HUES64 (cell line): Measurements from ENCODE around the gene ATAD3C.
"Not testable (repeated sequence)": the region's sequence is repeated elsewhere in the genome, so short reads cannot be mapped to it uniquely, and the experiment has no call there.

ENCODE experiments used
- H3K27ac ChIP-seq: 2 replicates; pipeline ENCODE4 v1.7.0; 2013; ENCODE audit warnings: low read depth, low read length, inconsistent platforms
- H3K27me3 ChIP-seq: 2 replicates; pipeline ENCODE4 v1.6.1; 2013; ENCODE audit warnings: mild to moderate bottlenecking, low read length; ENCODE audit not compliant: insufficient read depth
- H3K36me3 ChIP-seq: 2 replicates; pipeline ENCODE4 v1.6.1; 2013; ENCODE audit warnings: mild to moderate bottlenecking, low read length; ENCODE audit not compliant: insufficient read depth
- H3K4me1 ChIP-seq: 2 replicates; pipeline ENCODE4 v1.6.1; 2013; ENCODE audit warnings: mild to moderate bottlenecking, low read length, moderate library complexity; ENCODE audit not compliant: insufficient read depth
- H3K4me3 ChIP-seq: 2 replicates; pipeline ENCODE4 v1.5.1; 2013; ENCODE audit warnings: mild to moderate bottlenecking, low read length, moderate library complexity
- H3K9ac ChIP-seq: 2 replicates; pipeline ENCODE4 v1.6.1; 2013; ENCODE audit warnings: mild to moderate bottlenecking, low read depth, low read length
- H3K9me3 ChIP-seq: 2 replicates; pipeline ENCODE4 v1.6.1; 2013; ENCODE audit warnings: low read depth, low read length; ENCODE audit not compliant: insufficient read depth
- WGBS: fragments of 150-250, 120-280 bp; methylation state at CpG from one replicate; pipeline ENCODE4 v1.1.7; 2013; ENCODE audit warnings: missing lambda C conversion rate; 5-methylcytosine and 5-hydroxymethylcytosine counted together

Gene ATAD3C

DNA sequence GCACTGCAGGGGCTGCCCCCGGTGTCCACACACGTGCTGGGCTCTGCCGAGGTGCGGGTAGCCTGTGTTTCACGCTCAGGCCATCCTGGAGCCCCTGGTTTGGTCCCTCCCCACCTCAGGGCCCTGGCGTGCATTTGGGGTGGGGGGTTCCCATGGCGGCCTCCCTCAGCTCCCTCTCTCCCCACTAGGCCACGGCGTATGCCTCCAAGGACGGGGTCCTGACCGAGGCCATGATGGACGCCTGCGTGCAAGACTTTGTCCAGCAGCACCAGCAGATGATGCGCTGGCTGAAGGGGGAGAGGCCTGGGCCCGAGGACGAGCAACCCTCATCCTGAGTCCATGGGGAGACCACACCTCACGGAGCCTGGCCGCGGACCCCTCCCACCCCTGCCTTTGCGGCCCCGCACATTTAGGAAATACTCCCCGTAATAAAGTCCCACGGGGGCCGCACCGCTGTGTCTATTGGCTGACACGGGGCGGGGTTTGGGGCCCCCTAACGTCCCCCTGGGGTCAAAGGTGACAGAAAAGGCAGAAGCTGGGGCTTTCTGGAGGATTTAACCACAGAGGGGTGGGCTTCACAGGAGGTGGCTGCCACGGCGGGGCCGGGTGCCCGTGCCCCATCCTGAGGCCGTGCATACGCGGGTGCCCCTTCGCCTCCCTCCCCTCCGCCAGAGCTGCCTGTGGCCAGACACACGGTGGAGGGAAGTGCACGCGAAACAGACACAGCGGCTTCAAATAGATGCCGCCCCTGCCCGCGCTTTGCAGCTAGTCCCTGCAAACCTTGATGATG lies 18.9 kb downstream of the ATAD3C start:
- not testable (repeated sequence) for H3K9ac ChIP-seq, H3K4me3 ChIP-seq, H3K4me1 ChIP-seq, H3K27ac ChIP-seq, H3K9me3 ChIP-seq, H3K36me3 ChIP-seq, H3K27me3 ChIP-seq
- WGBS = 91% methylated on average over 33 of the region's 44 CpGs

DNA sequence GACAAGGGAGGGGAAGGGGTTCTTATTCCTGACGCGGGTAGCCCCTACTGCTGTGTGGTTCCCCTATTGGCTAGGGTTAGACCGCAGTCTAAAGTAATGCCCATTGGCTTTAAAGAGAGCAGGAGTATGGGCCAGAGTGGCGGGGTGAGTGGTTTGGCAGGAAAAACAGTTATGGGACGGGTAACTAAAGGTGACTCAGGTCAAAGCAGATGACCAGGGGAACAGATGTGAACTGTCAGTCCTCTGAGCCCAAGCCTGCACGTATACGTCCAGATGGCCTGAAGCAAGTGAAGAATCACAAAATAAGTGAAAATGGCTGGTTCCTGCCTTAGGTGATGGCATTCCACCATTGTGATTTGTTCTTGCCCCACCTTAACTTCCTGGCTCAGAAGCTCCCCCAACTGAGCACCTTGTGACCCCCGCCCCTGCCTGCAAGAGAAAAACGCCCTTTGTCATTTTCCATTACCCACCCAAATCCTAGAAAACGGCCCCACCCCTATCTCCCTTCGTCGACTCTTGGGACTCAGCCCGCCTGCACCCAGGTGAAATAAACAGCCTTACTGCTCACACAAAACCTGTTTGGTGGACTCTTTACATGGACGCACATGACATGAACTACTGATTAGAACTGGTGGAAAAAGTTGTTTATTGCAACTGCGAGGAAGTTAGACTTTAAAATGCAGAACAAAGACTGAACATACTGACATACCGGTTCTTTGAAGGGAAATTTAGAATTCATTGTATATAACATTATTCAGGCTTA lies 21.3 kb downstream of the ATAD3C start:
- Histone ChIP-seq H3K9ac (peak overlapping the region; percentile 89), H3K36me3 (no peaks in the 10 kb centered on the region), H3K4me1 (peaks cover 6% of the 10 kb centered on the region; the same call in 1 of the 2 replicates), H3K9me3 (no peaks in the 10 kb centered on the region), H3K4me3 (peak overlapping the region; percentile 98), H3K27me3 (no peaks in the 10 kb centered on the region), H3K27ac (peak overlapping the region; percentile 81)
- 25% methylated on average over 15 of the region's 16 CpGs for WGBS

DNA sequence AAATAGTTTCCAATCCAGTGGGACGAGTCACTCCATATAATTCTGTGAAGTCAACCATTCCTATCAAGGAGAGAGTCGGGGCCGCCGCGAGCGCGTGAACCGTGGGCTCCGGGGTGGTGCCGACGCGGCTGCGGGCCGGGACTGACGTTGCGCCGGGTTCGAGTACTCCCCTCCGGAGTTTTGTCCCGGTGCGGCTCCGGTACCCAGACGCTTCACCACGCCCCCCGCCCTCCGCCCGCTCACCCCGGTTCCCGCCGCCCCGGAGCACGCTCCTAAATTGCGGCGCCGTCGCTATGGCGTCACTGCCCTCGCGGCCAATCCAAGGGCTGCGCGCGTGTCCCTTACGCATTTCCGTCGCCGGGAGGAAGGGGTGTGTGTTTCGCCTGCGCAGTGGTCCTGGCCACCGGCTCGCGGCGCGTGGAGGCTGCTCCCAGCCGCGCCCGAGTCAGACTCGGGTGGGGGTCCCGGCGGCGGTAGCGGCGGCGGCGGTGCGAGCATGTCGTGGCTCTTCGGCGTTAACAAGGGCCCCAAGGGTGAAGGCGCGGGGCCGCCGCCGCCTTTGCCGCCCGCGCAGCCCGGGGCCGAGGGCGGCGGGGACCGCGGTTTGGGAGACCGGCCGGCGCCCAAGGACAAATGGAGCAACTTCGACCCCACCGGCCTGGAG lies 22.0 kb downstream of the ATAD3C start, which contains the start of gene ATAD3B:
Gene ATAD3B, plus strand, starts transcription at position 377 of the 664 bp plus-strand sequence. Its CDS starts 120 bp downstream, at position 497.
- no peaks in the 10 kb centered on the region for H3K27me3 ChIP-seq
- peak within 1 kb of the TSS; percentile 89 for H3K9ac ChIP-seq
- peak within 1 kb of the TSS; percentile 81 for H3K27ac ChIP-seq
- no peaks in the 10 kb centered on the region for H3K9me3 ChIP-seq
- peaks cover 6% of the 10 kb centered on the region; the same call in 1 of the 2 replicates for H3K4me1 ChIP-seq
- peak within 1 kb of the TSS; percentile 98 for H3K4me3 ChIP-seq
- H3K36me3 ChIP-seq = no peaks in the 10 kb centered on the region
- under 1% methylated on average over 87 of the region's 87 CpGs for WGBS

DNA sequence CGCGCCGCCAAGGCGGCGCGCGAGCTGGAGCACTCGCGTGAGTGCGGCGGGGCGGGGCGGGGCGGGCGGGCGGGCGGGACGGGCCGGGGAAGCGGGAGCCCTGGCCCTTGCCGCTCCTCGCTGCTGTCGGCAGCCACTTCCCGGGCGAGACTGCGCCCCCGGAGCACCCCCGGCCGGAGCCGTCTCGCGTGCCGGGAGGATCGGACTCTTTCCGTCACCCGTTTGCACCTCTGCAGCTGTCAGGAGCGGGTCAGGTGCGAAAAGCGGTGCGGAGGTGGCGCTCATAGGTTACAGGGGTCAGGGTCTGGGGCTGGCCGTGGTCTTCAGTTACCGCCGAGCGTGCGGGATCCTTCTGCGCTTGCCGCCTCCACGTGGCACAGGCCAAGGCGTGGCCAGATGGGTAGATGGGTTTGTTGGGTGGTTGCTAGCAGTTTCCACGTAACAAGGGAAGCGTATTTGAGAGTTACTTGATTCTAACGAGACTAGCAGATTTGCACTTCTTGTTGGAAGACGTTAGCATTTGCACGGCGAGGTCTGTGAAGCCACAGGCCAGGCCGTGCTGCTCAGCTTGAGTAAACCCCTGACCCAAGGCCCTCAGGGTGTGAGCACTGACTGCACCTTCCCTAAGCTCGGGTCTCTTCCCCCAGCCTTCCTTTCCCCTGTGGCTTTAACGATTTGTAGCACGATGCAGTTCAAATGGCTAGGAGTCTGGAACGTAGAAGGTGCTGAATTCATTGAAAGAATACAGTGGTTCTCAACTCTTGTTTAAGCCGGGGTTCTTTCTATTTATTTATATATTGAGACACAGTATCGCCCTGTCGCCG lies 22.8 kb downstream of the ATAD3C start:
- Histone ChIP-seq H3K4me3 (peak overlapping the region; percentile 98), H3K9ac (peak overlapping the region; percentile 84)
- H3K4me1 ChIP-seq, H3K27me3 ChIP-seq, H3K27ac ChIP-seq, H3K9me3 ChIP-seq, H3K36me3 ChIP-seq: not testable (repeated sequence)
- 4% methylated on average over 49 of the region's 65 CpGs for WGBS

DNA sequence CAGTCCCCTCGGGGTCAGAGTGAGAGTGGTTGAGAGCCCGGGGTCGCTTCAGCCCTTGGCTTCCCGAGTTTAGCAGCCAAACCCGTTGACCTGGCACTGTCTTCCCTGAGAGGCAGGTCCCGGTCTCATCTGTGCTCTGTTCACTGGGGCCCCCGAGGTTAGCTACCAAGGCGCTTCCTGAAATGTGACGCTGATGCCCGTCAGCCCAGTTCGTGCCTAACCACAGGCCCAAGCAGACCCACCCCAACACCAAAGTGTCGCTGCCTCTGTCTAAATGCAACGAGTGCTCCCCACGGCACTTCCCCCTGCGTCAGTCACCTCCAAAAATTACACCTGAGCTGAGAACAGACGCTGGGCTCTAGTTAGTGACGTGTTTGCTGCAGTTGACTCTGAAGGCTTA lies 26.5 kb downstream of the ATAD3C start:
- not testable (repeated sequence) for H3K27ac ChIP-seq, H3K9me3 ChIP-seq, H3K27me3 ChIP-seq, H3K4me1 ChIP-seq, H3K9ac ChIP-seq, H3K4me3 ChIP-seq
- 96% methylated on average over 13 of the region's 17 CpGs for WGBS
- H3K36me3 ChIP-seq = peaks cover 31% of the 10 kb centered on the region

DNA sequence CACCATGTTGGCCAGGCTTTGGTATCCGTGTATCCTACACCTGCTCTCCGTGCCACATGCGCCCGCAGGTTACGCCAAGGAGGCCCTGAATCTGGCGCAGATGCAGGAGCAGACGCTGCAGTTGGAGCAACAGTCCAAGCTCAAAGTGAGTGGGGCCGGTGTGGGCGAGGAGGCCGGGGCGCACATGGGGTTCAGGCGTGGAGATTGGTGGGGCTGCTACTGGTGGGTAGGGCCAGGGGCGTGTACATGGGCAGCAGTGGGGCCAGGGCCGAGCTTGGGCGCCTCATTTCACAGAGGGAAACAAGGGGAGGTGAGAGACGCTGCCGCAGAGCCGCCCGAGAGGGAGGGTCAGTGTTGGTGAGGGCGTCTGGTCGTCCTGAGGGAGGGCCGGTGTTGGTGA lies 27.7 kb downstream of the ATAD3C start:
- Histone ChIP-seq H3K36me3 (peaks cover 34% of the 10 kb centered on the region), H3K4me1 (no peaks in the 10 kb centered on the region), H3K27me3 (no peaks in the 10 kb centered on the region), H3K9me3 (no peaks in the 10 kb centered on the region), H3K9ac (no peak overlapping the region), H3K27ac (no peak overlapping the region), H3K4me3 (no peak overlapping the region)
- WGBS = 95% methylated on average over 20 of the region's 22 CpGs

DNA sequence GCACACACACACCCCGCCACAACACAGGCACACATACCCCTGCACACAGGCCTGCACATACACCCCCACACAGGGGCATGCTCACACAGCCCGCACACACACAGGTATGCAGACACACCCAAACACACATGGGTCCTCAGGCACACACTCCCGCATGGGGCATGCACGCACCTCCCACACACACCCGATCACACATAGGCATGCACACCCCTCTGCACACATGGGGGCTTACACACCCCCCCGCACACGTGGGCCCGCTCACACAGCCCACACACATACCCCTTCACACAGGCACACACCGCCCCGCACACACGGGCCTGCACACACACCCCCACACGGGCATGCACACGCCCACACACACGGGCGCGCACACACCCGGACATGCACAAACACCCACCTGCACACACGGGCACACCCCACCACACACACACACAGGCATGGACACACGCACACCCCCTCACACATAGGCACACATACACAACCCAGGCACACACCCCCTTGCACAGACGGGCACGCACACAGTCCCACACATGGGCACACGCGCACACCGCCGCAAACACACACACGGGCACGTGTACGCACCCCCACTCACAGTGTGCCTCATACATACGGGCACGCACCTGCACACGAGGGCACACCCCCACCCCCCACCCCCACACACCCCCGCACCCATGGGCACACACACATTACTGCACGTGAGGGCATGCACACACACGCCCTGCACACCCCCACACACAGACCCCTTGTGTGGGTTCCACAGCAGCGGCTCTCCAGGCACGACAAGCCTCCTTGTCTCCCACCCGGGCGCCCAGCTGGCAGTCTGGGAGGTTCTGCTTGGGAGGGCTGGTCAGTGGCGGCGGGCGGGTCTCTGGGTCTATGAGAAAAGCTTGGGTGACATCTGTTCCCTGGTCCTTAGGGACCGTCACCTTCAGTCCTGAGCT lies 30.3 kb downstream of the ATAD3C start:
- peaks cover 57% of the 10 kb centered on the region for H3K36me3 ChIP-seq
- H3K9ac ChIP-seq = no peak overlapping the region
- no peaks in the 10 kb centered on the region for H3K4me1 ChIP-seq
- H3K27ac ChIP-seq = no peak overlapping the region
- no peaks in the 10 kb centered on the region for H3K9me3 ChIP-seq
- no peaks in the 10 kb centered on the region for H3K27me3 ChIP-seq
- 96% methylated on average over 42 of the region's 42 CpGs for WGBS
- no peak overlapping the region for H3K4me3 ChIP-seq

DNA sequence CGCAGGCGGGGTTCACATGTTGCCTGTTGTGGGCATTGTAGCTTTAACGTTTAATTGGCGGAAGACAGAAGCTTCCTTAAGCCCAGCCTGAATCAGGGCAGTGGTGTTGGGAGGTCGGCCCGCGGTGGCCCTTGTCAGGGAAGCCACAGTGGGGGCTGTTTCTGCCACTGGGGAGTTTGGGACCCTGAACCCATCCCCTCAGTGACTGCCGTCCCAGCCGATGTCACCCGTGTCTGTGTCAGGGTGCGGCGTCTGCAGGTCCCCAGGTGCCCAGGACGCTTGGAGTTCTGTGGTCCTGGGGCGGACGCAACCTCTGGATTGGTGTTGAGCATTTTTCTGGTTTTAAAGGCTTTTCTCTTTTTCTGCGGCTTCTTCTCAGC lies 31.0 kb downstream of the ATAD3C start:
- not testable (repeated sequence) for H3K9ac ChIP-seq, H3K9me3 ChIP-seq, H3K27ac ChIP-seq, H3K4me1 ChIP-seq, H3K27me3 ChIP-seq, H3K4me3 ChIP-seq
- 96% methylated on average over 15 of the region's 16 CpGs for WGBS
- H3K36me3 ChIP-seq = peaks cover 57% of the 10 kb centered on the region

DNA sequence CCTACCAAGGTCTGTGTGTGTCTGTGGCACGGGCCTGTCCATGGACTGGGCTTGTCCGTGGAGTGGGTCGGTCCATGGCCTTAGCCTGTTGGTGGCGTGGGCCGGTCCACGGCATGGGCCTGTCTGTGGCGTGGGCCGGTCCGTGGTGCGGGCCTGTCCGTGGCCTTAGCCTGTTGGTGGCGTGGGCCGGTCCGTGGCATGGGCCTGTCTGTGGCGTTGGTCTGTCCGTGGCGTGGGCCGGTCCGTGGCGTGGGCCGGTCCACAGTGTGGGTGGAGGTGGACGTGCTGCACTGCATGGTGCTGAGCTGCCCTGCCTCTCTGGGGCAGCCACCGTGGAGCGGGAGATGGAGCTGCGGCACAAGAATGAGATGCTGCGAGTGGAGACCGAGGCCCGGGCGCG lies 32.3 kb downstream of the ATAD3C start:
- WGBS = 98% methylated on average over 26 of the region's 30 CpGs
- H3K27ac ChIP-seq, H3K9ac ChIP-seq, H3K4me3 ChIP-seq, H3K27me3 ChIP-seq, H3K4me1 ChIP-seq, H3K9me3 ChIP-seq: not testable (repeated sequence)
- H3K36me3 ChIP-seq = peaks cover 64% of the 10 kb centered on the region

DNA sequence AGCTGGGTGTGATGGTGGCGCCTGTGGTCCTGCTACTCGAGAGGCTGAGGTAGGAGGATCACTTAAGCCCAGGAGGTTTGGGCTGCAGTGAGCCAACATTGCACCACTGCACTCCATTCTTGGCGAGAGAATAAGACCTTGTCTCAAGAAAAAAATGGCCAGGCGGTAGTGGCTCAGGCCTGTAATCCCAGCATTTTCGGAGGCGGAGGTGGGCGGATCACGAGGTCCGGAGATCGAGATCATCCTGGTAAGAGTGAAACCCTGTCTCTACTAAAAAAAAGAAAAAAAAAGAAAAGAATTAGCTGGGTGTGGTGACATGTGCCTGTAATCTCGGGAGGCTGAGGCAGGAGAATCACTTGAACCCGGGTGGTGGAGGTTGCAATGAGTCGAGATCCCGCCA lies 33.4 kb downstream of the ATAD3C start:
- H3K4me3 ChIP-seq = no peak overlapping the region
- H3K9ac ChIP-seq = no peak overlapping the region
- no peak overlapping the region for H3K27ac ChIP-seq
- peaks cover 62% of the 10 kb centered on the region for H3K36me3 ChIP-seq
- no peaks in the 10 kb centered on the region for H3K27me3 ChIP-seq
- no peaks in the 10 kb centered on the region for H3K4me1 ChIP-seq
- no peaks in the 10 kb centered on the region for H3K9me3 ChIP-seq
- WGBS = 97% methylated on average over 14 of the region's 14 CpGs
